ENCODE results near the gene HIP1R.

DNA sequence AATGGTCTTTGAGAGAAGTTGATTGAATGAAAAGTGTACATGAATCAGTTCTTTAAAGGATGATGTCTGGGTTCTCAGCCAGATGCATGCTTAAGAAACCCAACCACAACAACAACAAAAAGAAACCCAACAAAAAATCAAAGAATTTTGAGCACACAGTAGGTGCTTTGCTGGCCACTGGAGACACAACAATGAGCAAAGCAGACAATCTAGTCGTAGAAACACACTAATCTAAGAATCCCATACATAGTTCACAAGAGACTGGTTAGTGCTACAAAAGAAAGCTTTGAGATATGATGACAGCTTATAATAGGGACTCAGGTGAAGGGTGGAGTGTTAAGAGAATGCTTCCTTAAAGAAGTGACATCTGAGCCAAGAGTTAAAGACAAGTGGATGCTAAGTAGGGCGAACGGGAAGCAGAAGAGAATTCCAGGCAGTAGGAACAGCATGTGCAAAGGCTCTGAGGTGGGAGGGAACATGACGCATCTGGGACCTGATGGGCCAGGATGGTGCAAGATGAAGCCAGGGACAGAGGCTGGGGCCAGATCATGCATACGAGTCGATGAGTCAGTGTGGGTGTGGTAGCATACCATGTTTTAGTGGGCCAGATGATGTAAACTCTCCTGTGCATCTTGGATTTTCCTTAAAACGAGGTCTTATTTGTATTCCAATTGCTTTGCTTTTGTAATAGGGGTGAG is 4.6 kb upstream of the HIP1R start:
- TF ChIP-seq POLR2A (IDR thresholded peaks at IDR 0.05; ENCODE audit: low read length) (no peak), GATA1 (IDR thresholded peaks at IDR 0.05; ENCODE audit: low read depth, low read length) (no peak)

All from erythroblast (primary cell).